ENCODE results near the gene TRANK1. TPM values are rescaled to one million over a fixed set of nuclear protein-coding genes. Genes with fewer than 3 reads are reported as not detected.
"Not testable (repeated sequence)": the region's sequence is repeated elsewhere in the genome, so short reads cannot be mapped to it uniquely, and the experiment has no call there.

Gene TRANK1
- total RNA-seq, 1 donor from 2014 or later: 5.7 TPM

- H3K4me1 ChIP-seq (ENCODE audit: control insufficient read depth in 3 of 3, insufficient read depth in 3 of 3, low read length in 3 of 3): no peaks in the 10 kb centered on the region
- H3K4me3 ChIP-seq (ENCODE audit: low read length in 3 of 3): no peak overlapping the region
Observed at GRCh38 chr3:36957862-36958686, 13.2 kb upstream of the TRANK1 start.

GRCh38 chr3:36957063-36957462, 12.2 kb upstream of the TRANK1 start:
- no peaks in the 10 kb centered on the region for H3K9me3 ChIP-seq (ENCODE audit: control insufficient read depth in 3 of 3, low read length in 3 of 3)
- H3K27me3 ChIP-seq (ENCODE audit: control insufficient read depth in 3 of 3, insufficient read depth in 3 of 3, low read length in 3 of 3): no peaks in the 10 kb centered on the region
- H3K9ac ChIP-seq (ENCODE audit: low read depth in 1 of 3, low read length in 3 of 3): no peak overlapping the region
- H3K4me1 ChIP-seq (ENCODE audit: control insufficient read depth in 3 of 3, insufficient read depth in 3 of 3, low read length in 3 of 3): no peaks in the 10 kb centered on the region
- no peaks in the 10 kb centered on the region for H3K36me3 ChIP-seq (ENCODE audit: control insufficient read depth in 3 of 3, insufficient read depth in 3 of 3, low read length in 3 of 3)
- H3K27ac ChIP-seq (ENCODE audit: low read depth, low read length): no peak overlapping the region
- H3K4me3 ChIP-seq (ENCODE audit: low read length in 3 of 3): no peak overlapping the region

More at GRCh38 chr3:36957862-36958686, 13.2 kb upstream of the TRANK1 start:
- Histone ChIP-seq H3K27ac (ENCODE audit: low read depth, low read length) (no peak overlapping the region), H3K9me3 (ENCODE audit: control insufficient read depth in 3 of 3, low read length in 3 of 3) (no peaks in the 10 kb centered on the region), H3K36me3 (ENCODE audit: control insufficient read depth in 3 of 3, insufficient read depth in 3 of 3, low read length in 3 of 3) (no peaks in the 10 kb centered on the region), H3K9ac (ENCODE audit: low read depth in 1 of 3, low read length in 3 of 3) (no peak overlapping the region), H3K27me3 (ENCODE audit: control insufficient read depth in 3 of 3, insufficient read depth in 3 of 3, low read length in 3 of 3) (no peaks in the 10 kb centered on the region)

DNA sequence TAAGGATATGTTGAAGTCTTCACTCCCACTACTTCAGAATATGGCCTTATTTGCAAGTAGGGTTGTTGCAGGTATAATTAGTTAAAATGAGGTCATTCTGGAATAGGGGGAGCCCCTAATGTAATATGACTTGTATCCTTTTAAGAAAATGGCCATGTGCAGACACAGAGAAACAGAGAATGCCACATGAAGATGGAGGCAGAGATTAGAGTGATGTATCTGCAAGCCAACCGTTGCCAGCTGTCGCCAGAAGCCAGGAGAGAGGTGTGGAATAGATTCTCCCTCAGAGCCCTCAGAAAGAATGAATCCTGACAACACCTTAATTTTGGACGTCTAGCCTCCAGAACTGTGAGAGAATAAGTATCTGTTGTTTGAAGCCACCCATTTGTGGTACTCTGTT, 11.3 kb upstream of the TRANK1 start:
- Histone ChIP-seq H3K27me3 (ENCODE audit: control insufficient read depth in 3 of 3, insufficient read depth in 3 of 3, low read length in 3 of 3) (no peaks in the 10 kb centered on the region), H3K36me3 (ENCODE audit: control insufficient read depth in 3 of 3, insufficient read depth in 3 of 3, low read length in 3 of 3) (no peaks in the 10 kb centered on the region), H3K4me1 (ENCODE audit: control insufficient read depth in 3 of 3, insufficient read depth in 3 of 3, low read length in 3 of 3) (no peaks in the 10 kb centered on the region), H3K9me3 (ENCODE audit: control insufficient read depth in 3 of 3, low read length in 3 of 3) (no peaks in the 10 kb centered on the region), H3K27ac (ENCODE audit: low read depth, low read length) (no peak overlapping the region), H3K4me3 (ENCODE audit: low read length in 3 of 3) (no peak overlapping the region), H3K9ac (ENCODE audit: low read depth in 1 of 3, low read length in 3 of 3) (no peak overlapping the region)

GRCh38 chr3:36954452-36955134, 9.7 kb upstream of the TRANK1 start:
- Histone ChIP-seq H3K9ac (ENCODE audit: low read depth in 1 of 3, low read length in 3 of 3) (no peak overlapping the region), H3K4me3 (ENCODE audit: low read length in 3 of 3) (no peak overlapping the region), H3K27ac (ENCODE audit: low read depth, low read length) (no peak overlapping the region), H3K27me3 (ENCODE audit: control insufficient read depth in 3 of 3, insufficient read depth in 3 of 3, low read length in 3 of 3) (no peaks in the 10 kb centered on the region), H3K9me3 (ENCODE audit: control insufficient read depth in 3 of 3, low read length in 3 of 3) (no peaks in the 10 kb centered on the region), H3K4me1 (ENCODE audit: control insufficient read depth in 3 of 3, insufficient read depth in 3 of 3, low read length in 3 of 3) (no peaks in the 10 kb centered on the region), H3K36me3 (ENCODE audit: control insufficient read depth in 3 of 3, insufficient read depth in 3 of 3, low read length in 3 of 3) (no peaks in the 10 kb centered on the region)

- not testable (repeated sequence) for H3K4me3 ChIP-seq (ENCODE audit: low read length in 3 of 3); H3K9me3 ChIP-seq (ENCODE audit: control insufficient read depth in 3 of 3, low read length in 3 of 3); H3K27ac ChIP-seq (ENCODE audit: low read depth, low read length); H3K9ac ChIP-seq (ENCODE audit: low read depth in 1 of 3, low read length in 3 of 3); H3K36me3 ChIP-seq (ENCODE audit: control insufficient read depth in 3 of 3, insufficient read depth in 3 of 3, low read length in 3 of 3)
- H3K4me1 ChIP-seq (ENCODE audit: control insufficient read depth in 3 of 3, insufficient read depth in 3 of 3, low read length in 3 of 3): peaks cover 5 to 11% (median 7%) of the 10 kb centered on the region in 3 donors
- peaks cover 2 to 13% (median 10%) of the 10 kb centered on the region in 3 donors for H3K27me3 ChIP-seq (ENCODE audit: control insufficient read depth in 3 of 3, insufficient read depth in 3 of 3, low read length in 3 of 3)
Observed at GRCh38 chr3:36947814-36948213, 3.0 kb upstream of the TRANK1 start.

GRCh38 chr3:36945333-36945980, 603 bp upstream of the TRANK1 start:
- no peaks in the 10 kb centered on the region for H3K36me3 ChIP-seq (ENCODE audit: control insufficient read depth in 3 of 3, insufficient read depth in 3 of 3, low read length in 3 of 3)
- H3K9me3 ChIP-seq (ENCODE audit: control insufficient read depth in 3 of 3, low read length in 3 of 3): peaks cover 0 to 2% (median 0%) of the 10 kb centered on the region in 3 donors
- peaks cover 2 to 13% (median 13%) of the 10 kb centered on the region in 3 donors for H3K27me3 ChIP-seq (ENCODE audit: control insufficient read depth in 3 of 3, insufficient read depth in 3 of 3, low read length in 3 of 3)
- H3K4me3 ChIP-seq (ENCODE audit: low read length in 3 of 3): peak overlapping the region; percentile 70 to 81 (median 76)
- H3K9ac ChIP-seq (ENCODE audit: low read depth in 1 of 3, low read length in 3 of 3): peak overlapping the region in 2 of 3 donors; percentile 32 to 75
- H3K27ac ChIP-seq (ENCODE audit: low read depth, low read length): no peak overlapping the region
- peaks cover 7 to 11% (median 7%) of the 10 kb centered on the region in 3 donors for H3K4me1 ChIP-seq (ENCODE audit: control insufficient read depth in 3 of 3, insufficient read depth in 3 of 3, low read length in 3 of 3)

DNA sequence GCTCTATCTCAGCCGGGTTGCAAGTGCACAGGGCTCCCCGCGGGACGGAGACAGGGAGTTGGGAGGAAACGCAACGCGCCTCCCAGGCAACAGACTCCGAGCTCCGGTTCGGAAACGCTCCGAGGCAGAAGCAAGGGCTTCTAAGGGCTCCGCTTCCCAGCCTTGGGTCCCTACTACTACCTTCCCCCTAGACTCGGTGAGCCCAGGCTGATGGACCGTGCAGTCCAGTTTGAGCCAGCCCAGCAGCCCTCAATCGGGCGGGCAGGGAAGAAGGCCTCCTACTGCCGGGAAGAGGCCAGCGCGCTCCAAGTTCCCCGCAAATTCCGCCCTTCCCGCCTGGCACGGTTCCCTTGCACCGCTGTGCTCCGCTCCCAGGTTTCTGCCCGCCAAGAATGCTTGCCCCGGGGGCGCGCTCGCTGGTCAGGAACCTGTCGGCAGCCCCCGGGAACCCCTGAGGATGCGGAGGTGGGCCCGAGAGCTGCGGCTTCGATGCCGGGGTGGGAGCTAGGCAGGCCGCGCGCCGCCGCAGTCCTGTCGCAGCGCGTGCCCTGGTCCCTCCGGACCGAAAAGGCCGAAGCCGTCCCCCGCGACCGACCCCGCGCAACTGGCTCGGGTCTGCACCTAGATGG, 728 bp downstream of the TRANK1 start:
- peak overlapping the region; percentile 70 to 81 (median 76) for H3K4me3 ChIP-seq (ENCODE audit: low read length in 3 of 3)
- H3K4me1 ChIP-seq (ENCODE audit: control insufficient read depth in 3 of 3, insufficient read depth in 3 of 3, low read length in 3 of 3): peaks cover 7 to 11% (median 7%) of the 10 kb centered on the region in 3 donors
- H3K9ac ChIP-seq (ENCODE audit: low read depth in 1 of 3, low read length in 3 of 3): peak overlapping the region; percentile 46 to 81 (median 75)
- no peaks in the 10 kb centered on the region for H3K36me3 ChIP-seq (ENCODE audit: control insufficient read depth in 3 of 3, insufficient read depth in 3 of 3, low read length in 3 of 3)
- H3K9me3 ChIP-seq (ENCODE audit: control insufficient read depth in 3 of 3, low read length in 3 of 3): peaks cover 0 to 2% (median 0%) of the 10 kb centered on the region in 3 donors
- peaks cover 2 to 13% (median 13%) of the 10 kb centered on the region in 3 donors for H3K27me3 ChIP-seq (ENCODE audit: control insufficient read depth in 3 of 3, insufficient read depth in 3 of 3, low read length in 3 of 3)
- peak overlapping the region; percentile 8 for H3K27ac ChIP-seq (ENCODE audit: low read depth, low read length)

DNA sequence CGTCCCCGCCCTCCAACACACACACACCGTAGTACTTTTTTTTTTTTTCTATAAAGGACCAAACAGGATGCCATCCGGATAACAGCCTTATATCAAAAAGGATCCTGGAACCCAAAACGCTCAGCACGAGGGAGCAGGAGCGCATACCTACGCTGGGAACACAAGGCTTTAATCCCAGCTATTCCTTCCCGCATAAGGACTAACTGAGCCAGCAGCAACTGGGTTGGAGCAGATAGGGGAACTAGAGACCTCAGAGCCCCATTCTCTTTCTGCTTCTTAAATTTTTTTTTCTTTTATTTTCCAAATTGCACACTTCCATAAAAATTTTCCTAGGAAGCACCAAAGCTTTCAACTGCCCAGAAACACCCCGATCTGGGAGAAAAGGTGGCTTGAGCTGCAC, 1.3 kb downstream of the TRANK1 start:
- Histone ChIP-seq H3K4me3 (ENCODE audit: low read length in 3 of 3) (peak overlapping the region; percentile 70 to 81 (median 76)), H3K9ac (ENCODE audit: low read depth in 1 of 3, low read length in 3 of 3) (peak overlapping the region; percentile 46 to 81 (median 75)), H3K36me3 (ENCODE audit: control insufficient read depth in 3 of 3, insufficient read depth in 3 of 3, low read length in 3 of 3) (no peaks in the 10 kb centered on the region), H3K4me1 (ENCODE audit: control insufficient read depth in 3 of 3, insufficient read depth in 3 of 3, low read length in 3 of 3) (peaks cover 7 to 11% (median 7%) of the 10 kb centered on the region in 3 donors), H3K9me3 (ENCODE audit: control insufficient read depth in 3 of 3, low read length in 3 of 3) (peaks cover 0 to 2% (median 0%) of the 10 kb centered on the region in 3 donors), H3K27ac (ENCODE audit: low read depth, low read length) (peak overlapping the region; percentile 8), H3K27me3 (ENCODE audit: control insufficient read depth in 3 of 3, insufficient read depth in 3 of 3, low read length in 3 of 3) (peaks cover 2 to 13% (median 13%) of the 10 kb centered on the region in 3 donors)

DNA sequence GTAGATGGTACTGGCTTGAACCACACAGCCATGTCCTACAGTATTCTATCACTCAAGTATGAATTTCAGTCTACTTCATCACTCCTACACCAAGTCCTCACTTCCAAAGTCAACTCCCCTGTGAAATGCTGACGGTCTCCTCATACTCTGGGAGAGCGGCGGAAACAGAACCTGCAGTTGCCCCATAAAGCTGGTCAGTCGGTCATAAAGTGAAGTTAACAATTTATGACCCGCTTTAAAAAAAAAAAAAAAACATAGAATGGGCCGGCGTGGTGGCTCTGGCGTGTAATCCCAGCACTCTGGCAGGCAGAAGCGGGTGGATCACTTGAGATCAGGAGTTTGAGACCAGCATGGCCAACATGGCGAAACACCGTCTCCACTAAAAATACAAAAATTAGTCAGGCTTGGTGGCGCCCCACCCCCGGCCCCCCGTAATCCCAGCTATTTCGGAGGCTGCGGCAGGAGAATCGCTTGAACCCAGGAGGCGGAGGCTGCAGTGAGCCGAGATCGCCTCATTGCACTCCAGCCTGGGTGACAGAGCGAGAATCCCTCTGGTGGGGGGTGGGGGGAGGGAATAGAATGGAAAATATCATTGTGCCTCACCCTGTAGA, 2.1 kb downstream of the TRANK1 start:
- peaks cover 7 to 11% (median 7%) of the 10 kb centered on the region in 3 donors for H3K4me1 ChIP-seq (ENCODE audit: control insufficient read depth in 3 of 3, insufficient read depth in 3 of 3, low read length in 3 of 3)
- peaks cover 0 to 2% (median 0%) of the 10 kb centered on the region in 3 donors for H3K9me3 ChIP-seq (ENCODE audit: control insufficient read depth in 3 of 3, low read length in 3 of 3)
- no peak overlapping the region for H3K4me3 ChIP-seq (ENCODE audit: low read length in 3 of 3)
- H3K27me3 ChIP-seq (ENCODE audit: control insufficient read depth in 3 of 3, insufficient read depth in 3 of 3, low read length in 3 of 3): peaks cover 2 to 13% (median 13%) of the 10 kb centered on the region in 3 donors
- no peaks in the 10 kb centered on the region for H3K36me3 ChIP-seq (ENCODE audit: control insufficient read depth in 3 of 3, insufficient read depth in 3 of 3, low read length in 3 of 3)
- H3K27ac ChIP-seq (ENCODE audit: low read depth, low read length): no peak overlapping the region
- no peak overlapping the region for H3K9ac ChIP-seq (ENCODE audit: low read depth in 1 of 3, low read length in 3 of 3)

Data from skeletal muscle tissue (tissue), 4 donors.